Neuron (in vitro differentiated cells): ENCODE measurements around the gene DMAC2.
A peak's percentile ranks its signal among the peaks of the same experiment; 100 is the strongest.
"Not testable (repeated sequence)": the region's sequence is repeated elsewhere in the genome, so short reads cannot be mapped to it uniquely, and the experiment has no call there.

ENCODE experiments used
- H2AFZ ChIP-seq: one replicate; pipeline ENCODE4 v1.6.1; 2013; ENCODE audit warnings: low read depth, mild to moderate bottlenecking, inconsistent platforms, low read length, moderate library complexity
- H3K27me3 ChIP-seq: one replicate; pipeline ENCODE4 v1.6.1; 2013; ENCODE audit warnings: low read length; ENCODE audit not compliant: insufficient read depth
- H3K36me3 ChIP-seq: one replicate; pipeline ENCODE4 v1.6.1; 2013; ENCODE audit warnings: low read length; ENCODE audit not compliant: insufficient read depth
- H3K4me1 ChIP-seq: one replicate; pipeline ENCODE4 v1.6.1; 2013; ENCODE audit warnings: low read length; ENCODE audit not compliant: insufficient read depth
- H3K4me3 ChIP-seq: 2 replicates; pipeline ENCODE4 v1.5.1; 2013; ENCODE audit warnings: mild to moderate bottlenecking, low read length, moderate library complexity
- H3K9me3 ChIP-seq: one replicate; pipeline ENCODE4 v1.6.1; 2013; ENCODE audit warnings: low read length

The DMAC2 gene

GRCh38 chr19:41435936-41436673 lies 3.6 kb downstream of the DMAC2 start:
- H3K4me3 ChIP-seq = no peak overlapping the region
- H3K4me1 ChIP-seq = peaks cover 6% of the 10 kb centered on the region
- peaks cover 30% of the 10 kb centered on the region for H3K36me3 ChIP-seq
- no peaks in the 10 kb centered on the region for H3K27me3 ChIP-seq
- H2AFZ ChIP-seq = no peak overlapping the region
- H3K9me3 ChIP-seq = no peaks in the 10 kb centered on the region

GRCh38 chr19:41435376-41435775 lies 4.3 kb downstream of the DMAC2 start:
- peaks cover 35% of the 10 kb centered on the region for H3K36me3 ChIP-seq
- H3K4me3 ChIP-seq, H3K4me1 ChIP-seq, H2AFZ ChIP-seq, H3K9me3 ChIP-seq, H3K27me3 ChIP-seq: not testable (repeated sequence)

GRCh38 chr19:41434450-41434849 lies 5.3 kb downstream of the DMAC2 start:
- Histone ChIP-seq H2AFZ (no peak overlapping the region), H3K36me3 (peaks cover 35% of the 10 kb centered on the region), H3K4me3 (no peak overlapping the region), H3K27me3 (no peaks in the 10 kb centered on the region), H3K4me1 (peaks cover 6% of the 10 kb centered on the region), H3K9me3 (no peaks in the 10 kb centered on the region)

GRCh38 chr19:41433171-41433570 lies 6.5 kb downstream of the DMAC2 start:
- Histone ChIP-seq H2AFZ (no peak overlapping the region), H3K27me3 (no peaks in the 10 kb centered on the region), H3K9me3 (no peaks in the 10 kb centered on the region), H3K4me3 (no peak overlapping the region), H3K4me1 (peaks cover 3% of the 10 kb centered on the region), H3K36me3 (peaks cover 34% of the 10 kb centered on the region)

- H3K9me3 ChIP-seq = no peaks in the 10 kb centered on the region
- no peaks in the 10 kb centered on the region for H3K27me3 ChIP-seq
- no peak overlapping the region for H2AFZ ChIP-seq
- H3K4me1 ChIP-seq = peaks cover 16% of the 10 kb centered on the region
- H3K36me3 ChIP-seq = peaks cover 27% of the 10 kb centered on the region
- no peak overlapping the region for H3K4me3 ChIP-seq
These were observed 8.0 kb downstream of the DMAC2 start for GRCh38 chr19:41431426-41432386.

GRCh38 chr19:41430922-41431321 lies 8.8 kb downstream of the DMAC2 start:
- H3K4me1 ChIP-seq = peaks cover 20% of the 10 kb centered on the region
- no peaks in the 10 kb centered on the region for H3K27me3 ChIP-seq
- H3K4me3 ChIP-seq = no peak overlapping the region
- peaks cover 27% of the 10 kb centered on the region for H3K36me3 ChIP-seq
- H2AFZ ChIP-seq = no peak overlapping the region
- H3K9me3 ChIP-seq = no peaks in the 10 kb centered on the region

- no peak overlapping the region for H2AFZ ChIP-seq
- no peak overlapping the region for H3K4me3 ChIP-seq
These were observed 11.2 kb downstream of the DMAC2 start for GRCh38 chr19:41428481-41428859.

GRCh38 chr19:41427647-41428480 lies 11.8 kb downstream of the DMAC2 start:
- Histone ChIP-seq H3K9me3 (no peaks in the 10 kb centered on the region), H3K4me1 (peaks cover 20% of the 10 kb centered on the region), H3K27me3 (no peaks in the 10 kb centered on the region), H2AFZ (no peak overlapping the region), H3K4me3 (no peak overlapping the region), H3K36me3 (peaks cover 38% of the 10 kb centered on the region)

More at GRCh38 chr19:41428481-41428859, 11.2 kb downstream of the DMAC2 start:
- Histone ChIP-seq H3K4me1 (peaks cover 20% of the 10 kb centered on the region), H3K27me3 (no peaks in the 10 kb centered on the region), H3K36me3 (peaks cover 40% of the 10 kb centered on the region), H3K9me3 (no peaks in the 10 kb centered on the region)

GRCh38 chr19:41426952-41427646 lies 12.6 kb downstream of the DMAC2 start, which contains the start of gene B3GNT8:
Gene B3GNT8 (minus strand): TSS chr19:41427374. CDS start chr19:41426778, 596 bp downstream.
- H2AFZ ChIP-seq = no peak within 1 kb of the TSS
- H3K27me3 ChIP-seq = no peaks in the 10 kb centered on the region
- H3K9me3 ChIP-seq = no peaks in the 10 kb centered on the region
- H3K4me3 ChIP-seq = peak within 1 kb of the TSS; percentile 47
- peaks cover 20% of the 10 kb centered on the region for H3K4me1 ChIP-seq
- H3K36me3 ChIP-seq = peaks cover 39% of the 10 kb centered on the region

GRCh38 chr19:41426116-41426841 lies 13.4 kb downstream of the DMAC2 start:
- H3K27me3 ChIP-seq = no peaks in the 10 kb centered on the region
- H3K36me3 ChIP-seq = peaks cover 40% of the 10 kb centered on the region
- no peak overlapping the region for H2AFZ ChIP-seq
- peaks cover 20% of the 10 kb centered on the region for H3K4me1 ChIP-seq
- H3K4me3 ChIP-seq = peak overlapping the region; percentile 47
- no peaks in the 10 kb centered on the region for H3K9me3 ChIP-seq

GRCh38 chr19:41425174-41426115 lies 14.3 kb downstream of the DMAC2 start:
- Histone ChIP-seq H3K4me3 (no peak overlapping the region), H3K27me3 (no peaks in the 10 kb centered on the region), H3K9me3 (no peaks in the 10 kb centered on the region), H3K4me1 (peaks cover 20% of the 10 kb centered on the region), H2AFZ (no peak overlapping the region), H3K36me3 (peaks cover 40% of the 10 kb centered on the region)
